HG02884 (cell line): ENCODE data around the gene IL12B.
"Not testable (repeated sequence)": the region's sequence is repeated elsewhere in the genome, so short reads cannot be mapped to it uniquely, and the experiment has no call there.

ENCODE experiments used
- ATAC-seq: cut with Tn5 transposase; IDR thresholded peaks from one replicate; pipeline ENCODE4 v1.9.1; 2021; ENCODE audit warnings: mild to moderate bottlenecking, moderate library complexity; ENCODE audit not compliant: unreplicated experiment

Gene IL12B

GRCh38 chr5:159330131-159330800, at the start of gene IL12B:
TSS of gene IL12B (minus strand) at chr5:159330487. CDS start at chr5:159326782, 3,705 bp downstream.
- no peak for ATAC-seq

DNA sequence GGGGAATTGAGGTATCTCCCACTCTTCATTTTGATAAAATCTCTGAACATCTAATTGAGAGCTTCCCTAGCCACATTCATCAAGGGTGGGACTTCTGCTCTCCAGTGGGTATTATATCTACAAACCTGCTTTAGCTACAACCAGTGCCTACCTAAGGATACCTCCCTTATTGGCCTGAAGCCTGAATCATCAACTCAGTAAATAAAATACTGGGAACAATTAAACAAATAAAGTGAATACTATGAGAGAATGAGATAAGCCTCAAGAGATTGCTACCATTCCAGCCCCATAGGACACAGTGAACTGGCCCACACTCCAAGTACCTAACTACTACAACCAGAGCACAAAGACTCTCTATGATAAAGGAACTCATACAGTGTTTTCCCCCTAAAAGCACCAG, 47.4 kb upstream of the IL12B start:
- no peak for ATAC-seq

DNA sequence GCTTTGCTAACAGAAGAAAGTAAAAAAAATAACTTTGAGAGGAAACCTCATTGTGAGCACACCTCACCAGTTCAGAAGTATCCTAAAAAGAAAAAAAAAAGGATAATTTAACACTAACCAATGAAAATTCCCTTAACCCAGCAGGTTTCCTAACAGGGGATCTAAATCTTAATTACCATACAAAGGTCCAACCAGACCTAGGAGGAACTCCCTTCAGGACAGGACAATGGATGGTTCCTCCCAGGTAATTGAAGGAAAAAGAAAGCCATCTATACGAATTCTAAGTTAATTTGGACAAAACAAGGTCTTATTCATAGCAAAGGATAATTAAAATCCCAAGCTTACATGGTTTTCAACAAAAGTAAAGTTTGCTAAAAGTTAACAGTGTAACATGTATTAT, 37.6 kb upstream of the IL12B start:
- ATAC-seq: not testable (repeated sequence)

DNA sequence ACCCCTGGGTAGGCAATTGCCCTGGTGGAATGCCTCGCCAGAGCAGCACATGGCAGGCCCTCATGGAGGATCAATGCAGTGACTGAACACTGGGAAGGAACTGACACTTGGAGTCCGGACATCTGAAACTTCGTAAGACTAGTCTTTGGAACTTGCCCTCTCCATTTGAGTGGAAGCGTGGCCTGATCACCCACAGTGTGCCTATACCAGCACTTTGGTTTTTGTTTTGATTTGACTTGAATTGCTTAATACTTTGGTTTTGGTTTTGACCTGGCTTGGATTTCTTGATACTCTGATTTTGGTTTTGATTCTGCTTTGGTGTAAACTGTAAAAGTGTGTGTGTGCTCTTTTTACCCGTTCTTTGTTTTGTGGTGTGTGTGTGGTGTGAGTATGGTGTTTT, 36.5 kb upstream of the IL12B start:
- not testable (repeated sequence) for ATAC-seq

GRCh38 chr5:159362220-159362619, 31.9 kb upstream of the IL12B start:
- no peak for ATAC-seq

GRCh38 chr5:159359871-159360270, 29.6 kb upstream of the IL12B start:
- ATAC-seq: not testable (repeated sequence)

- ATAC-seq: no peak
These were observed 29.1 kb upstream of the IL12B start for GRCh38 chr5:159359408-159359807.

GRCh38 chr5:159353661-159354252, 23.5 kb upstream of the IL12B start:
- no peak for ATAC-seq

DNA sequence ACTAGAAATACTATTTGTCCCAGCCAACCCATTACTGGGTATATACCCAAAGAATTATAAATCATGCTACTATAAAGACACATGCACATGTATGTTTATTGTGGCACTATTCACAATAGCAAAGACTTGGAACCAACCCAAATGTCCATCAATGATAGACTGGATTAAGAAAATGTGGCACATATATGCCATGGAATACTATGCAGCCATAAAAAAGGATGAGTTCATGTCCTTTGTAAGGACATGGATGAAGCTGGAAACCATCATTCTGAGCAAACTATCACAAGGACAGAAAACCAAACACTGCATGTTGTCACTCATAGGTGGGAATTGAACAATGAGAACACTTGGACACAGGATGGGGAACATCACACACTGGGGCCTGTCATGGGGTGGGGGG, 20.4 kb upstream of the IL12B start:
- not testable (repeated sequence) for ATAC-seq

DNA sequence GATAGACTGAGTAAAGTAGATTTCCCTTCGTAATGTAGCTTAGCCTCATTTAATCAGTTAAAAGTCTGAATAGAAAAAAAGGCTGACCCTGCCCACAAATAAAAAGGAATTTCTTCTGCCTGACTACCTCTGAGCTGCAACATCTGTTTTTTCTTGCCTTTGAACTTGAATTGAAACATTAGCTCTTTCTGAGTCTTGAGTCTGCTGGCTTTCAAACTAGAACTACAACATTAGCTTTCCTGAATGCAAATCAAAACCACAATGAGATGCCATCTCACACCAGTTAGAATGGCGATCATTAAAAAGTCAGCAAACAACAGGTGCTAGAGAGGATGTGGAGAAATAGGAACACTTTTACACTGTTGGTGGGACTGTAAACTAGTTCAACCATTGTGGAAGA, 19.9 kb upstream of the IL12B start:
- not testable (repeated sequence) for ATAC-seq

GRCh38 chr5:159345861-159346260, 15.6 kb upstream of the IL12B start:
- no peak for ATAC-seq

GRCh38 chr5:159345336-159345735, 15.0 kb upstream of the IL12B start:
- ATAC-seq: no peak

GRCh38 chr5:159343295-159344094, 13.2 kb upstream of the IL12B start:
- no peak for ATAC-seq

- ATAC-seq: no peak
These were observed 12.6 kb upstream of the IL12B start for GRCh38 chr5:159342840-159343239.

- no peak for ATAC-seq
These were observed 11.6 kb upstream of the IL12B start for GRCh38 chr5:159341906-159342310.

DNA sequence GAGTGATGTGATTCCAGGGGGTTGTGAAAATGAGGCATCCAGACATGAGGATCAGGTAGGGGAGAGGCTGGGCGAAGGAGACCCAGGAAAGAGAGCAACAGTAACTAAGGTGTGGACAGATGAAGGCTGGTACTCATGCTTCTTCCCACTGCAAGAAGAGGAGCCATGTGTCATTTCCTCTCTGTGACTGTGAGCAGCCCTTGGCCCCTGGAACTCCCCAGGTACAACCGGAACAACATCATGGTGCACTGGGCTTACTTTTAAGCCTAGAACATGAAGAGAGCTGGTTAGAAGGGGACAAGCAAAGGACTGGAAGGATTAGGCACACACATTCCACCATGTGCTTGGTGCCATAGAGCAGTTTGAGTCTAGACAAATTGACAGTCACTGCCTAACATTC, 10.9 kb upstream of the IL12B start:
- ATAC-seq: no peak

DNA sequence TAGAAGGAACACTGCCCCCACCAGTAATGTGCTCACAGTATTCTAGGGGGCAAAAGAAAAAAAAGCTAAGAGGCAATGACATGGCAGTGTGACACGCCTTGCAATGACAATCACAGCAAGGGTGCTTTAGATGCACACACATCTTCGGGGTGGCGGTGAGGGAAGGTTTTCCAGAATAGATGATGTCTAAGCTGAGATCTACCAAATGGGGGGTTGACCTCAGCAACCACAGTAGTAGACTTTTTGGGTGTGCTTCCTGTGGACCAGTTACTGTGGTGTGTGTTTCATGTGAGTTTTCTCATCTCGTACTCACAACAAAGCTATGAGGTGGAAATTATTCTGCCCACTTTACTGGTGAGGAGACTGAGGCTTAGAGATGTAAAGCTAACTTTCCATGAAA, 10.2 kb upstream of the IL12B start:
- no peak for ATAC-seq

DNA sequence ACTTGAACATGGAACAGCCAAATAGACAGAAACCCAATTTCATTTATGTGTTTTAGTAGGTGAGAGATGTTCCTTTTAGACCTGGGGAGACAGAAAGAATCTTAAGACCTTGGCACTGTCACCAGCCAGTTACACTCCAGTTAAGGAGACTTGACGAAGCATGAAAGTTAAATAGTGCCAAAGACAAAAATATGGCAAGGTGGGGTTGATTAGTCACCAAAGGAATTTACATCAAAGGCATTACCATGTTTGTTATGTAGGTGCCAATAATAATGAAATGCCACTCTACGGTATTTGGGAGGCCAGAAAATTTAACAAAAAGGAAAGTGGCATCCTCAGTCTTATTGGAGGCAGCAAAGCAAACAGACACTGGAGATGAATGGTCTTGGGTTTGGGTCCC, 9.2 kb upstream of the IL12B start:
- no peak for ATAC-seq

DNA sequence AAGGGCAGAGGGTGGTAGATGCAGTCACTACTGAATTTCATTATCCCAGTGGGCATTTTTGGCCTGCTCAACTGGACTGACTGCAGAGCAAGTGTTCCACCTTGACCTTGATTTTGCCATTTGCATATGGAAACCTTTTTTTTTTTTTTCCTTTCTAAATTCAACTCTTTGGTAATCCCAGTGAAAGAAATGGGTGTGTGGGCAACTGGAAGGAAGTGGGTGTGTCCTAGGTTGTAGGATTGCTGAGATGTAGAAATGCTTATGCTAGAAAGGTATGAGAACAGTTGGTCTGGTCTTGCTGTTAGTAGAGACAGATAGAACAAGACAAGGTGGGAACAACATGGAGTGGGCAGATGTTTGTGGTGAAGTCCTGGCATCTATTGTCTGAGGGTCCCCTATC, 7.8 kb upstream of the IL12B start:
- no peak for ATAC-seq

- peak; percentile 42 for ATAC-seq
These were observed 7.0 kb upstream of the IL12B start for GRCh38 chr5:159337016-159337955.

GRCh38 chr5:159336586-159336985, 6.3 kb upstream of the IL12B start:
- ATAC-seq: no peak
